CD4-positive, CD25-positive, alpha-beta regulatory T cell (primary cell): Measurements from ENCODE around the gene CXXC1. TPM values are rescaled to one million over a fixed set of nuclear protein-coding genes. Genes with fewer than 3 reads are reported as not detected.

Source experiments
- ATAC-seq, 2 donors: fragments of 150-1000 bp; cut with Tn5 transposase; one replicate each; pipeline ENCODE4 v1.10.0; 2021; ENCODE audit warnings: low read depth in 2 of 2, moderate number of reproducible peaks in 2 of 2, moderate library complexity in 1 of 2
- DNase-seq, 3 donors: peaks; one replicate each; pipeline versions ENCODE4 v3.0.0 to v3.0.0-alpha.2; 2012 to 2022; ENCODE audit warnings: mixed read lengths in 1 of 3
- H3K27ac ChIP-seq: one replicate; pipeline ENCODE4 v1.7.0; 2013; ENCODE audit warnings: mild to moderate bottlenecking, low read length; ENCODE audit not compliant: insufficient read depth, poor library complexity, severe bottlenecking
- H3K27me3 ChIP-seq: one replicate; pipeline ENCODE4 v1.7.0; 2013; ENCODE audit warnings: low read length; ENCODE audit not compliant: control insufficient read depth, insufficient read depth
- H3K36me3 ChIP-seq: one replicate; pipeline ENCODE4 v1.7.0; 2013; ENCODE audit warnings: mild to moderate bottlenecking, low read length, moderate library complexity; ENCODE audit not compliant: control insufficient read depth, insufficient read depth
- H3K4me1 ChIP-seq: 2 replicates; pipeline ENCODE4 v1.7.0; 2013; ENCODE audit warnings: mild to moderate bottlenecking, low read length; ENCODE audit not compliant: insufficient read depth, control insufficient read depth, poor library complexity, severe bottlenecking
- H3K4me3 ChIP-seq: one replicate; pipeline ENCODE4 v1.7.0; 2013; ENCODE audit warnings: low read depth, mild to moderate bottlenecking, low read length, moderate library complexity
- H3K9me3 ChIP-seq, 2 experiments: 1 replicate in 1 of 2; 2 replicates in 1 of 2; pipeline ENCODE4 v1.7.0; 2013; ENCODE audit warnings: low read length in 2 of 2, mild to moderate bottlenecking in 1 of 2, moderate library complexity in 1 of 2; ENCODE audit not compliant: control insufficient read depth in 2 of 2
- H3K27ac Mint-ChIP-seq, 3 donors: one replicate each; pipeline ENCODE4 v1.8.0; 2020 to 2022; ENCODE audit warnings: mild to moderate bottlenecking in 3 of 3, mixed read lengths in 3 of 3, moderate library complexity in 2 of 3
- H3K27me3 Mint-ChIP-seq: one replicate; pipeline ENCODE4 v1.8.0; 2022; ENCODE audit warnings: mild to moderate bottlenecking, mixed read lengths
- H3K36me3 Mint-ChIP-seq: one replicate; pipeline ENCODE4 v1.8.0; 2020; ENCODE audit warnings: mixed read lengths
- H3K4me1 Mint-ChIP-seq, 4 donors: one replicate each; pipeline ENCODE4 v1.8.0; 2020 to 2022; ENCODE audit warnings: mixed read lengths in 4 of 4, mild to moderate bottlenecking in 1 of 4
- H3K4me3 Mint-ChIP-seq, 4 donors: one replicate each; pipeline ENCODE4 v1.8.0; 2020 to 2022; ENCODE audit warnings: mild to moderate bottlenecking in 4 of 4, mixed read lengths in 4 of 4, moderate library complexity in 3 of 4
- H3K9me3 Mint-ChIP-seq, 7 donors: one replicate each; pipeline ENCODE4 v1.8.0; 2020 to 2022; ENCODE audit warnings: mixed read lengths in 7 of 7, mild to moderate bottlenecking in 3 of 7, moderate library complexity in 2 of 7
- polyA plus RNA-seq, 4 donors: library from polyadenylated mRNA; unstranded; fragments of 300-500 nt; fragmentation: Illumina TruSeq; gene quantifications; one replicate each; pipeline ENCODE4 v1.2.3, GENCODE V29; 2021
- total RNA-seq: library from RNA; stranded (reverse); gene quantifications from one replicate; pipeline ENCODE4 v1.2.3, GENCODE V29; 2022

CXXC1 gene
- total and polyA plus RNA-seq, 5 donors from 2014 or later: 52.9 to 141 (median 66.4) TPM

GRCh38 chr18:50240080-50240563 is 47.4 kb downstream of the CXXC1 start:
- ATAC-seq (no peak), DNase-seq (peak in 1 of 3 donors; percentile 48)
- H3K27me3 Mint-ChIP-seq: peaks cover 10% of the 10 kb centered on the region
- H3K4me1 Mint-ChIP-seq: no peaks in the 10 kb centered on the region
- peaks cover 0 to 24% (median 5%) of the 10 kb centered on the region in 7 donors for H3K9me3 Mint-ChIP-seq
- Histone ChIP-seq H3K27me3 (peaks cover 7% of the 10 kb centered on the region), H3K36me3 (no peaks in the 10 kb centered on the region), H3K4me3 (no peak overlapping the region), H3K9me3 (peaks cover 0 to 4% of the 10 kb centered on the region in 2 experiments), H3K4me1 (no peaks in the 10 kb centered on the region), H3K27ac (no peak overlapping the region)
- H3K4me3 Mint-ChIP-seq: no peak overlapping the region
- H3K27ac Mint-ChIP-seq: peak overlapping the region in 1 of 3 donors; percentile 82
- H3K36me3 Mint-ChIP-seq: peaks cover 8% of the 10 kb centered on the region

- no peaks in the 10 kb centered on the region for H3K4me1 Mint-ChIP-seq
- no peak for ATAC-seq
- DNase-seq: no peak
- Histone ChIP-seq H3K9me3 (no peaks in the 10 kb centered on the region), H3K4me1 (no peaks in the 10 kb centered on the region), H3K27me3 (peaks cover 11% of the 10 kb centered on the region), H3K27ac (no peak overlapping the region), H3K36me3 (no peaks in the 10 kb centered on the region), H3K4me3 (no peak overlapping the region)
- H3K27me3 Mint-ChIP-seq: peaks cover 17% of the 10 kb centered on the region
- no peak overlapping the region for H3K4me3 Mint-ChIP-seq
- H3K27ac Mint-ChIP-seq: no peak overlapping the region
- H3K9me3 Mint-ChIP-seq: peaks cover 0 to 1% (median 0%) of the 10 kb centered on the region in 7 donors
- H3K36me3 Mint-ChIP-seq: no peaks in the 10 kb centered on the region
Observed at GRCh38 chr18:50232419-50232818, 55.1 kb downstream of the CXXC1 start.

Other genes starting within 250 kb of the CXXC1 start
- not detected for gene MYO5B, start 92.5 kb downstream of the CXXC1 start, total RNA-seq
- under 1 TPM in 2 of 4 donors, not detected in 2; 0.02 to 0.03 TPM for gene MYO5B, start 92.5 kb downstream of the CXXC1 start, polyA plus RNA-seq
- 0.35 TPM for gene CFAP53, start 21.2 kb downstream of the CXXC1 start, total RNA-seq
- under 1 TPM in 1 of 4 donors, not detected in 3; 0.27 TPM for gene CFAP53, start 21.2 kb downstream of the CXXC1 start, polyA plus RNA-seq
- gene MBD1, start 6.2 kb downstream of the CXXC1 start, total RNA-seq: 94.4 TPM
- gene MBD1, start 6.2 kb downstream of the CXXC1 start, polyA plus RNA-seq: 10 to 100 TPM; 25.2 to 28.8 (median 28.1) TPM
- gene SKA1, start 87.4 kb upstream of the CXXC1 start, total RNA-seq: 2.2 TPM
- gene SKA1, start 87.4 kb upstream of the CXXC1 start, polyA plus RNA-seq: 1 to 10 TPM in 1 of 4 donors, under 1 TPM in 3; 0.10 to 2.0 (median 0.55) TPM